H1 (cell line): ENCODE results near the gene UTP15.

Experiments
- BRCA1 ChIP-seq: IDR thresholded peaks from 2 replicates; pipeline ENCODE4 v1.6.1; 2012; ENCODE audit warnings: low read depth, low read length, improper control_type of control experiment
- CREB1 ChIP-seq: IDR thresholded peaks from 2 replicates; pipeline ENCODE4 v1.6.1; 2012; ENCODE audit warnings: inconsistent platforms
- EZH2 ChIP-seq: fragments of 200-600 bp; sonication (generic); IDR thresholded peaks from 2 replicates; pipeline ENCODE4 v1.7.1; 2012; ENCODE audit warnings: low read depth, mild to moderate bottlenecking, moderate library complexity, low read length, inconsistent platforms; ENCODE audit not compliant: severe bottlenecking
- HDAC2 ChIP-seq, 2 experiments: fragments of 300-600 bp in 1 of 2; sonication (generic) in 1 of 2; IDR thresholded peaks; 2 replicates each; pipeline ENCODE4 v1.6.1; 2011 to 2012; ENCODE audit warnings: low read depth in 2 of 2, low read length in 2 of 2, mild to moderate bottlenecking in 2 of 2, moderate library complexity in 2 of 2, borderline replicate concordance in 1 of 2, inconsistent platforms in 1 of 2
- JUN ChIP-seq: IDR thresholded peaks from 2 replicates; pipeline ENCODE4 v1.6.1; 2011; ENCODE audit warnings: low read depth, mild to moderate bottlenecking, improper control_type of control experiment, low read length
- JUND ChIP-seq: IDR thresholded peaks from 2 replicates; pipeline ENCODE4 v1.6.1; 2011; ENCODE audit warnings: mild to moderate bottlenecking, improper control_type of control experiment, low read length
- POLR2A ChIP-seq, 2 experiments: IDR thresholded peaks; 1 replicate in 1 of 2; 2 replicates in 1 of 2; pipeline ENCODE4 v1.6.1; 2011; ENCODE audit warnings: low read depth in 2 of 2, low read length in 2 of 2, mild to moderate bottlenecking in 2 of 2; ENCODE audit errors: control extremely low read depth in 1 of 2
- POLR2AphosphoS5 ChIP-seq: IDR thresholded peaks from 2 replicates; pipeline ENCODE4 v1.6.1; 2011; ENCODE audit warnings: low read depth, low read length
- RFX5 ChIP-seq: IDR thresholded peaks from 2 replicates; pipeline ENCODE4 v1.6.1; 2011; ENCODE audit warnings: low read depth, low read length, improper control_type of control experiment, borderline replicate concordance
- SP1 ChIP-seq: IDR thresholded peaks from 2 replicates; pipeline ENCODE4 v1.6.1; 2011; ENCODE audit warnings: low read depth, low read length
- SP2 ChIP-seq: IDR thresholded peaks from 2 replicates; pipeline ENCODE4 v1.6.1; 2012; ENCODE audit warnings: mild to moderate bottlenecking, low read length, inconsistent platforms
- TBP ChIP-seq: IDR thresholded peaks from 2 replicates; pipeline ENCODE4 v1.6.1; 2011; ENCODE audit warnings: low read depth, low read length, improper control_type of control experiment
- TF ChIP-seq, protein P1 (sequence below), 3 experiments: IDR thresholded peaks; 1 replicate in 2 of 3; 2 replicates in 1 of 3; pipeline versions ENCODE4 v1.5.1 to v1.6.1; 2011; ENCODE audit warnings: low read length in 3 of 3, mild to moderate bottlenecking in 3 of 3, inconsistent platforms in 2 of 3, low read depth in 1 of 3, moderate library complexity in 1 of 3; ENCODE audit not compliant: insufficient read depth in 1 of 3; ENCODE audit errors: control extremely low read depth in 1 of 3
- TF ChIP-seq, protein P2 (sequence below): IDR thresholded peaks from 2 replicates; pipeline ENCODE4 v1.6.1; 2012; ENCODE audit warnings: inconsistent platforms

DNA sequence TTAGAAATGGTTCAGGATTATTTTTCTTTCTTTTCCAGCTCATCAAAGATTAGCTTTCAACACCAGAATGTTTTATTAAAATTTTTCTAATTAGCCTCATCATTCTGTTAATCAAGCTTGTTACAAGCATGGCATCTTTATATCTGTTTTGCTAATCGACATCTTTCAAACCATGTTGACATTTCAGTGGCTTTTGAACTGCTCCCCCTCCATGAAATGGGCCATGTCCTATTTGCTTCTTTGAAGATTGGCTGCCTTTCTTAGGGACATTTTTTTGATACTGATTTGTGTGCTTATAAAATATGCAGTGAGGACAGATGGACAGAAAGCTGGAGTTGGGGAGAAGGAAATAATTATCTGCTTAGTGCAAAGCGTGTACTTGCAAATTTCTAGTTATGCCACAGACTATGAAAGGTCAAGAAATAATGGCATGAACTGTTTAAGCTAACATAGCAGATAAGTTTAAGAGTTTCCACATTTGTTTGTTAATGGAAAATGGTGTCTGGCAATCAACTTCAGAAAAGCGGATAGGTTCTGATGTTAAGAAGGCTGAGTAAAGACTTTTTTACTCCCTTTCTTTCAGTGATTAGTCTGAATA lies 39.8 kb upstream of the UTP15 start:
- TF ChIP-seq JUN (no peak), SP2 (no peak), JUND (no peak), CREB1 (no peak), HDAC2 (IDR thresholded peaks at IDR 0.05; ENCODE audit: borderline replicate concordance in 1 of 2, low read depth in 2 of 2, low read length in 2 of 2) (no peak), RFX5 (no peak), POLR2A (IDR thresholded peaks at IDR 0.05; ENCODE audit: control extremely low read depth in 1 of 2, low read depth in 2 of 2, low read length in 2 of 2) (no peak), EZH2 (no peak), SP1 (no peak), TBP (no peak), BRCA1 (no peak), POLR2AphosphoS5 (no peak)
- TF ChIP-seq, protein P1, sequence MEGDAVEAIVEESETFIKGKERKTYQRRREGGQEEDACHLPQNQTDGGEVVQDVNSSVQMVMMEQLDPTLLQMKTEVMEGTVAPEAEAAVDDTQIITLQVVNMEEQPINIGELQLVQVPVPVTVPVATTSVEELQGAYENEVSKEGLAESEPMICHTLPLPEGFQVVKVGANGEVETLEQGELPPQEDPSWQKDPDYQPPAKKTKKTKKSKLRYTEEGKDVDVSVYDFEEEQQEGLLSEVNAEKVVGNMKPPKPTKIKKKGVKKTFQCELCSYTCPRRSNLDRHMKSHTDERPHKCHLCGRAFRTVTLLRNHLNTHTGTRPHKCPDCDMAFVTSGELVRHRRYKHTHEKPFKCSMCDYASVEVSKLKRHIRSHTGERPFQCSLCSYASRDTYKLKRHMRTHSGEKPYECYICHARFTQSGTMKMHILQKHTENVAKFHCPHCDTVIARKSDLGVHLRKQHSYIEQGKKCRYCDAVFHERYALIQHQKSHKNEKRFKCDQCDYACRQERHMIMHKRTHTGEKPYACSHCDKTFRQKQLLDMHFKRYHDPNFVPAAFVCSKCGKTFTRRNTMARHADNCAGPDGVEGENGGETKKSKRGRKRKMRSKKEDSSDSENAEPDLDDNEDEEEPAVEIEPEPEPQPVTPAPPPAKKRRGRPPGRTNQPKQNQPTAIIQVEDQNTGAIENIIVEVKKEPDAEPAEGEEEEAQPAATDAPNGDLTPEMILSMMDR (IDR thresholded peaks at IDR 0.05; ENCODE audit: control extremely low read depth in 1 of 3, insufficient read depth in 1 of 3, low read depth in 1 of 3, low read length in 3 of 3): no peak
- TF ChIP-seq, protein P2, sequence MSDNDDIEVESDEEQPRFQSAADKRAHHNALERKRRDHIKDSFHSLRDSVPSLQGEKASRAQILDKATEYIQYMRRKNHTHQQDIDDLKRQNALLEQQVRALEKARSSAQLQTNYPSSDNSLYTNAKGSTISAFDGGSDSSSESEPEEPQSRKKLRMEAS: no peak
